Caco-2 (cell line): ENCODE measurements around the gene ZNF333. TPM values are rescaled to one million over a fixed set of nuclear protein-coding genes. Genes with fewer than 3 reads are reported as not detected.

Experiments used
- BruUV-seq: library from RNA; stranded (reverse); fragments of 400-500 nt; replicated peaks from 2 replicates; lab custom pipeline; 2021; lab: Mats Ljungman, UMichigan
- CTCF ChIA-PET: fragments of 300-600 bp; sonication (Branson Sonifier 250); formaldehyde crosslinking; loops from one replicate; lab custom pipeline; 2022; ENCODE audit warnings: antibody characterized with exemption; lab: Charles Lee
- POLR2A ChIA-PET: fragments of 300-600 bp; sonication (Branson Sonifier 250); formaldehyde crosslinking; loops from one replicate; lab custom pipeline; 2022; ENCODE audit warnings: antibody characterized with exemption; lab: Charles Lee
- DNase-seq, 2 experiments: peaks; one replicate each; pipeline versions ENCODE4 v3.0.0 to v3.0.0-alpha.2; 2020 to 2022
- H3K27me3 ChIP-seq: replicated peaks from 2 replicates; pipeline ENCODE4 v1.6.0; 2011; ENCODE audit warnings: low read length; ENCODE audit not compliant: control insufficient read depth, insufficient read depth
- H3K36me3 ChIP-seq: 2 replicates; pipeline ENCODE4 v1.5.1; 2011; ENCODE audit warnings: low read length; ENCODE audit not compliant: control insufficient read depth, insufficient read depth
- H3K4me1 ChIP-seq: fragments of 250-450 bp; sonication (Bioruptor Pico); 2 replicates; pipeline ENCODE4 v1.5.1; 2020; ENCODE audit warnings: mild to moderate bottlenecking
- H3K4me3 ChIP-seq: 2 replicates; pipeline ENCODE4 v1.5.1; 2011; ENCODE audit warnings: low read depth, mild to moderate bottlenecking, control low read depth, low read length
- H3K9me3 ChIP-seq: fragments of 250-450 bp; sonication (Bioruptor Pico); 2 replicates; pipeline ENCODE4 v1.5.1; 2020; ENCODE audit warnings: mild to moderate bottlenecking, moderate library complexity
- H3K27ac Mint-ChIP-seq: one replicate; pipeline ENCODE4 v1.8.0; 2022; ENCODE audit warnings: mixed read lengths; ENCODE audit not compliant: unreplicated experiment
- H3K27me3 Mint-ChIP-seq: one replicate; pipeline ENCODE4 v1.8.0; 2022; ENCODE audit warnings: mixed read lengths; ENCODE audit not compliant: insufficient read depth, unreplicated experiment
- H3K36me3 Mint-ChIP-seq: one replicate; pipeline ENCODE4 v1.8.0; 2022; ENCODE audit warnings: mild to moderate bottlenecking, mixed read lengths; ENCODE audit not compliant: insufficient read depth, unreplicated experiment
- H3K4me1 Mint-ChIP-seq: one replicate; pipeline ENCODE4 v1.8.0; 2022; ENCODE audit warnings: low read depth, mixed read lengths; ENCODE audit not compliant: unreplicated experiment
- H3K4me3 Mint-ChIP-seq: one replicate; pipeline ENCODE4 v1.8.0; 2022; ENCODE audit warnings: mild to moderate bottlenecking, moderate library complexity, mixed read lengths; ENCODE audit not compliant: unreplicated experiment
- H3K9me3 Mint-ChIP-seq: one replicate; pipeline ENCODE4 v1.8.0; 2022; ENCODE audit warnings: mixed read lengths; ENCODE audit not compliant: unreplicated experiment
- intact Hi-C: fragments of 100-400 bp; cut with micrococcal nuclease; formaldehyde crosslinking; loops from one replicate; pipeline ENCODE4 v1.10.0; 2022; ENCODE audit not compliant: unreplicated experiment
- total RNA-seq: library from RNA; stranded (reverse); gene quantifications from 2 replicates; pipeline ENCODE4 v1.2.3, GENCODE V29; 2022
- TF ChIP-seq, protein P1 (sequence below), 2 experiments: fragments of 200-600 bp in 1 of 2; IDR thresholded peaks; 1 replicate in 1 of 2; 2 replicates in 1 of 2; pipeline versions ENCODE4 v1.5.1 to v1.8.0; 2011 to 2022; ENCODE audit warnings: antibody characterized with exemption in 1 of 2, control low read depth in 1 of 2, inconsistent platforms in 1 of 2, low read depth in 1 of 2, low read length in 1 of 2, mild to moderate bottlenecking in 1 of 2, moderate library complexity in 1 of 2; ENCODE audit not compliant: insufficient read depth in 1 of 2, severe bottlenecking in 1 of 2, unreplicated experiment in 1 of 2

ZNF333 gene
- total RNA-seq, 1 experiment from 2014 or later: 5.3 TPM

DNA sequence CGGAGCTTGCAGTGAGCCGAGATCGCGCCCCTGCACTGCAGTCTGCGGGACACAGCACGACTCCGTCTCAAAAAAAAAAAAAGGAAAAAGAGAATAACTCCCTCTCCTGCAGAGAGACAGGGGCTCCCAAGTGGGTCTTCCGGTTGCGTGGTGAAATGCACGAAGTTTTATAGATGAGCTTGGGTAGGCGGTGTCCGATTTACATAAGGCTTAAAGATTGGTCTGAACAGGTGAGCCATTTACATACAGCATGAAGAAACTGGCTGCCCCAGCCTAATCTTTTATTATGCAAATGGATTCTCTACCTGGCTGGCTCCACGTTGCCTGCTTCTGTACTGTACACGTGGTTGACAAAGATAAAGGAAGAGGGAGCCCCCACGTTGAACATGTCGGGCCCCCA is 69.0 kb downstream of the ZNF333 start:
- TF ChIP-seq, protein P1, sequence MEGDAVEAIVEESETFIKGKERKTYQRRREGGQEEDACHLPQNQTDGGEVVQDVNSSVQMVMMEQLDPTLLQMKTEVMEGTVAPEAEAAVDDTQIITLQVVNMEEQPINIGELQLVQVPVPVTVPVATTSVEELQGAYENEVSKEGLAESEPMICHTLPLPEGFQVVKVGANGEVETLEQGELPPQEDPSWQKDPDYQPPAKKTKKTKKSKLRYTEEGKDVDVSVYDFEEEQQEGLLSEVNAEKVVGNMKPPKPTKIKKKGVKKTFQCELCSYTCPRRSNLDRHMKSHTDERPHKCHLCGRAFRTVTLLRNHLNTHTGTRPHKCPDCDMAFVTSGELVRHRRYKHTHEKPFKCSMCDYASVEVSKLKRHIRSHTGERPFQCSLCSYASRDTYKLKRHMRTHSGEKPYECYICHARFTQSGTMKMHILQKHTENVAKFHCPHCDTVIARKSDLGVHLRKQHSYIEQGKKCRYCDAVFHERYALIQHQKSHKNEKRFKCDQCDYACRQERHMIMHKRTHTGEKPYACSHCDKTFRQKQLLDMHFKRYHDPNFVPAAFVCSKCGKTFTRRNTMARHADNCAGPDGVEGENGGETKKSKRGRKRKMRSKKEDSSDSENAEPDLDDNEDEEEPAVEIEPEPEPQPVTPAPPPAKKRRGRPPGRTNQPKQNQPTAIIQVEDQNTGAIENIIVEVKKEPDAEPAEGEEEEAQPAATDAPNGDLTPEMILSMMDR (IDR thresholded peaks at IDR 0.05; ENCODE audit: insufficient read depth in 1 of 2, low read depth in 1 of 2, low read length in 1 of 2, severe bottlenecking in 1 of 2, unreplicated experiment in 1 of 2): no peak
- Histone ChIP-seq H3K4me3 (peak overlapping the region; percentile 18), H3K9me3 (no peaks in the 10 kb centered on the region), H3K36me3 (no peaks in the 10 kb centered on the region), H3K4me1 (no peaks in the 10 kb centered on the region), H3K27me3 (no peaks in the 10 kb centered on the region)
- Mint-ChIP-seq H3K27ac (no peak overlapping the region), H3K27me3 (no peaks in the 10 kb centered on the region), H3K9me3 (no peaks in the 10 kb centered on the region), H3K36me3 (no peaks in the 10 kb centered on the region), H3K4me3 (peak overlapping the region; percentile 56), H3K4me1 (no peaks in the 10 kb centered on the region)
- CTCF ChIA-PET: interaction anchor here (0.6 to 0.9 kb wide), 2 partner anchors 72 to 265 kb away, joined by 3 to 4 read pairs; no protein-coding TSS in a partner anchor
- intact Hi-C loops: no loop called here
- no TSS peak for BruUV-seq
- POLR2A ChIA-PET: interaction anchor here (0.6 kb wide), 1 partner anchor 65 kb away, joined by 6 read pairs; no protein-coding TSS in a partner anchor
- DNase-seq: peak; percentile 42 to 57

DNA sequence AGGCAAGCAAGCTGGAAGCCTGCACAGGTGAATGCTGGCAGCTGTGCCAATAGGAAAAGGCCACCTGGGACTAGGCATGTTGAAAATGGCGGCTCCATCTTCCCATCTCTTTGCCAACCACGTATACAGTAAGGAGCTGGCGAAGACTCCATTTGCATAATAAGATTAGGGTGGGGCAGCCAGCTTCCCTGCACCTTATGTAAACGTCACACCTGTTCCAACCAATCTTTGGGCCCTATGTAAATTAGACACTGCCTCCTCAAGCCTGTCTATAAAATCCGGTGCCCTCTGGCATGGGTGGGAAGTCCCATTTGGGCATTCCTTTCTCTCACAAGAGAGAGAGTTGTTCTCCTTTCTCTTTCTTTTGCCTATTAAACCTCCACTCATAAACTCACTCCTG is 71.8 kb downstream of the ZNF333 start:
- ChIA-PET CTCF (no interaction called here), POLR2A (no interaction called here)
- H3K36me3 ChIP-seq: no peaks in the 10 kb centered on the region
- H3K4me3 Mint-ChIP-seq: no peak overlapping the region
- BruUV-seq: no TSS peak
- intact Hi-C loops: no loop called here
- TF ChIP-seq, protein P1 (IDR thresholded peaks at IDR 0.05; ENCODE audit: insufficient read depth in 1 of 2, low read depth in 1 of 2, low read length in 1 of 2, severe bottlenecking in 1 of 2, unreplicated experiment in 1 of 2): no peak
- no peaks in the 10 kb centered on the region for H3K4me1 ChIP-seq
- no peaks in the 10 kb centered on the region for H3K27me3 Mint-ChIP-seq
- H3K27ac Mint-ChIP-seq: no peak overlapping the region
- H3K4me1 Mint-ChIP-seq: no peaks in the 10 kb centered on the region
- H3K4me3 ChIP-seq: no peak overlapping the region
- H3K9me3 Mint-ChIP-seq: no peaks in the 10 kb centered on the region
- no peaks in the 10 kb centered on the region for H3K27me3 ChIP-seq
- no peaks in the 10 kb centered on the region for H3K9me3 ChIP-seq
- no peaks in the 10 kb centered on the region for H3K36me3 Mint-ChIP-seq
- DNase-seq: no peak

DNA sequence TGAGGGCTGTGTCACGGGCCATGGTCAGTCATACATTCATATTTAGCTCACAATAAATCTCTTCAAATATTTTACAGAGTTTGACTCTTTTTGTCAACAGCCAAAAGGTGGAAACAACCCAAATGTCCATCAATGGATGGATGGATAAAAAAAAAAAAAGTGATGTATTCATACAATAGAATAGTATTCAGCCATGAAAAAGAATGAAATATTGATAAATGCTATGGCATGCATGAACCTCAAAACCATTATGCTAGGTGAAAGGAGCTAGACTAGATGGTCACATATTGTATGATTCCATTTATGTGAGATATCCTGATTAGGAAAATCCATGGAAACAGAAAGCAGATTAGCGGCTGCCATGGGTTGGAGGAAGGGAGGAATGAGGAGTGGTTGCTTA is 72.3 kb downstream of the ZNF333 start:
- Histone ChIP-seq H3K27me3 (no peaks in the 10 kb centered on the region), H3K4me1 (no peaks in the 10 kb centered on the region), H3K36me3 (no peaks in the 10 kb centered on the region), H3K4me3 (no peak overlapping the region), H3K9me3 (no peaks in the 10 kb centered on the region)
- Mint-ChIP-seq H3K36me3 (no peaks in the 10 kb centered on the region), H3K27me3 (no peaks in the 10 kb centered on the region), H3K4me3 (no peak overlapping the region), H3K4me1 (no peaks in the 10 kb centered on the region), H3K9me3 (no peaks in the 10 kb centered on the region), H3K27ac (no peak overlapping the region)
- no TSS peak for BruUV-seq
- TF ChIP-seq, protein P1 (IDR thresholded peaks at IDR 0.05; ENCODE audit: insufficient read depth in 1 of 2, low read depth in 1 of 2, low read length in 1 of 2, severe bottlenecking in 1 of 2, unreplicated experiment in 1 of 2): no peak
- no peak for DNase-seq
- intact Hi-C loops: no loop called here
- ChIA-PET CTCF (no interaction called here), POLR2A (no interaction called here)
